Thyroid gland (tissue), 4 donors: ENCODE results near the gene FGF22.

Source experiments
- CTCF ChIP-seq, 6 experiments: fragments of 200-600 bp in 3 of 6; fragments of 450-650 bp in 3 of 6; sonication (generic) in 3 of 6; IDR thresholded peaks; one replicate each; pipeline ENCODE4 v1.5.1; 2016 to 2019; ENCODE audit warnings: antibody characterized with exemption in 6 of 6, mild to moderate bottlenecking in 2 of 6, inconsistent platforms in 1 of 6, moderate library complexity in 1 of 6
- POLR2A ChIP-seq, 2 donors: fragments of 450-650 bp; IDR thresholded peaks; one replicate each; pipeline ENCODE4 v1.6.1; 2017; ENCODE audit warnings: antibody characterized with exemption in 2 of 2, mild to moderate bottlenecking in 2 of 2, moderate library complexity in 1 of 2

DNA sequence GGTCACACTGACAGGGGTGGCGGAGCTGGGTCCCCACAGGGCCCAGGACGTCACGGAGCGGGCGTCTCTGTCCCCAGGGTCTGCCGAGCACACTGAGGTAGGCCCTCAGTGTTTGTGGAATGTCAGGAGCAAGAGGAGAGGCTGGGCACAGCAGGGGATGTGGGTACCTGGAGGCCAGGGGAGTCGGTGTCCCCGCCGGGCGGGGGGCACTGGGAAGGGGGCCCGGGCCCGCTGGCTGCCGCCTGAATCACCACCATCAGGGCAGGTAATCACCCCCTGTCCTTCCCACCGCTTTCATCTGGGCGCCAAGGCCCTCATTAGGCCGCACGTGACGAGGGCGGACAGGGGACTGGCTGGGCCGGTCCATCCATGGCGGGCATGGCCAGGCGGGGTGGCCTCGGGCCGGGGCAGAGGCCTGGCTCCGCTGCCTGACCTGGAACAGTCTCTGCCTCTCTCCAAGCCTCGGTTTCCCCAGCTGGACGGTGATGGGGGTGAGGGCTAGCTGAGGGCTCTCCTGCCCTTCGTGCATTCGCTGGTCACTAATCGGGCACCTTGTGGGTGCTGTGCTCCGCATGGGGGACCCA is 1.0 kb downstream of the FGF22 start:
- TF ChIP-seq CTCF (IDR thresholded peaks at IDR 0.05) = no peak
- TF ChIP-seq POLR2A (IDR thresholded peaks at IDR 0.05) = no peak
